HCT116 (cell line): Measurements from ENCODE around the gene SHROOM3. TPM values are rescaled to one million over a fixed set of nuclear protein-coding genes. Genes with fewer than 3 reads are reported as not detected.

Experiments used
- ATAC-seq: fragments of 200-7000 bp; cut with Tn5 transposase; 2 replicates; pipeline ENCODE4 v1.9.1; 2020; ENCODE audit warnings: mild to moderate bottlenecking, moderate library complexity
- BruUV-seq: library from RNA; stranded (reverse); fragments of 400-500 nt; replicated peaks from 2 replicates; lab custom pipeline; 2021; lab: Mats Ljungman, UMichigan
- CTCF ChIA-PET: fragments of 300-600 bp; sonication (Branson Sonifier 250); formaldehyde crosslinking; loops from one replicate; lab custom pipeline; 2021; ENCODE audit warnings: antibody characterized with exemption; lab: Charles Lee
- POLR2A ChIA-PET: fragments of 300-600, 350-600 bp; sonication (Branson Sonifier 250); formaldehyde crosslinking; loops from one replicate; lab custom pipeline; 2021; ENCODE audit warnings: antibody characterized with exemption; lab: Charles Lee
- RAD21 ChIA-PET, 2 experiments: fragments of 300-600 bp; sonication (Branson Sonifier 250); formaldehyde crosslinking; loops; one replicate each; lab custom pipeline; 2023; ENCODE audit warnings: low total read pairs in 2 of 2; ENCODE audit not compliant: uncharacterized antibody in 2 of 2, unreplicated experiment in 2 of 2, low non-redundant PET in 1 of 2; lab: Charles Lee
- DNase-seq: peaks from one replicate; pipeline ENCODE4 v3.0.0-alpha.2; 2010; ENCODE audit warnings: low read depth, low spot score
- H2AFZ ChIP-seq: fragments of 200-600 bp; shearing (Covaris generic), sonication (generic); 2 replicates; pipeline ENCODE4 v1.6.1; 2017; ENCODE audit warnings: low read depth, mixed run types, mixed read lengths, antibody characterized with exemption, low read length; ENCODE audit not compliant: poor library complexity, severe bottlenecking
- H3K27ac ChIP-seq: 2 replicates; pipeline ENCODE4 v1.5.1; 2012; ENCODE audit warnings: low read depth, low read length
- H3K27me3 ChIP-seq: fragments of 200-600 bp; sonication (generic); 2 replicates; pipeline ENCODE4 v1.6.1; 2016; ENCODE audit warnings: mixed run types, low read length, mixed read lengths; ENCODE audit not compliant: insufficient read depth
- H3K36me3 ChIP-seq, 2 experiments: fragments of 200-500 bp in 1 of 2; fragments of 200-600 bp in 1 of 2; sonication (Bioruptor generic) in 1 of 2; sonication (generic) in 1 of 2; 2 replicates each; pipeline versions ENCODE4 v1.5.1 to v1.6.1; 2014 to 2016; ENCODE audit warnings: low read length in 2 of 2, inconsistent platforms in 1 of 2, mixed read lengths in 1 of 2, mixed run types in 1 of 2; ENCODE audit not compliant: insufficient read depth in 2 of 2, control insufficient read depth in 1 of 2
- H3K4me1 ChIP-seq, 2 experiments: fragments of 200-600 bp in 1 of 2; sonication (generic) in 1 of 2; 2 replicates each; pipeline versions ENCODE4 v1.5.1 to v1.6.1; 2012 to 2017; ENCODE audit warnings: low read length in 2 of 2, inconsistent platforms in 1 of 2, mild to moderate bottlenecking in 1 of 2, mixed read lengths in 1 of 2, mixed run types in 1 of 2, moderate library complexity in 1 of 2; ENCODE audit not compliant: insufficient read depth in 2 of 2, control insufficient read depth in 1 of 2
- H3K4me2 ChIP-seq: fragments of 200-600 bp; sonication (generic); 2 replicates; pipeline ENCODE4 v1.6.1; 2017; ENCODE audit warnings: mixed run types, low read length, mixed read lengths
- H3K4me3 ChIP-seq, 2 experiments: fragments of 200-600 bp in 1 of 2; sonication (generic) in 1 of 2; replicated peaks in 1 of 2; 2 replicates each; pipeline ENCODE4 v1.5.1; 2011 to 2016; ENCODE audit warnings: low read length in 2 of 2, control low read depth in 1 of 2, low read depth in 1 of 2, mild to moderate bottlenecking in 1 of 2, mixed read lengths in 1 of 2, mixed run types in 1 of 2
- H3K79me2 ChIP-seq: fragments of 200-600 bp; sonication (generic); 2 replicates; pipeline ENCODE4 v1.6.1; 2017; ENCODE audit warnings: mild to moderate bottlenecking, mixed run types, low read length, moderate library complexity, mixed read lengths; ENCODE audit not compliant: insufficient read depth
- H3K9ac ChIP-seq: fragments of 200-600 bp; sonication (generic); 2 replicates; pipeline ENCODE4 v1.6.1; 2016; ENCODE audit warnings: low read length, mixed read lengths
- H3K9me2 ChIP-seq: fragments of 200-600 bp; sonication (generic), shearing (Covaris generic); 2 replicates; pipeline ENCODE4 v1.6.1; 2017; ENCODE audit warnings: mixed run types, mild to moderate bottlenecking, moderate library complexity; ENCODE audit not compliant: insufficient read depth
- H3K9me3 ChIP-seq, 2 experiments: fragments of 200-500 bp in 1 of 2; fragments of 200-600 bp in 1 of 2; sonication (Bioruptor generic) in 1 of 2; sonication (generic) in 1 of 2; 2 replicates each; pipeline ENCODE4 v1.6.1; 2014 to 2017; ENCODE audit warnings: low read length in 2 of 2, mixed read lengths in 2 of 2, inconsistent platforms in 1 of 2, low read depth in 1 of 2, mild to moderate bottlenecking in 1 of 2, mixed run types in 1 of 2, moderate library complexity in 1 of 2; ENCODE audit not compliant: control insufficient read depth in 1 of 2, insufficient read depth in 1 of 2
- H4K20me1 ChIP-seq: fragments of 200-600 bp; sonication (generic), shearing (Covaris generic); 2 replicates; pipeline ENCODE4 v1.6.1; 2017; ENCODE audit warnings: mixed run types, mild to moderate bottlenecking, moderate library complexity; ENCODE audit not compliant: insufficient read depth
- CEBPB ChIP-seq: IDR thresholded peaks from 2 replicates; pipeline ENCODE4 v1.6.1; 2012; ENCODE audit warnings: low read depth
- ELF1 ChIP-seq: IDR thresholded peaks from 2 replicates; pipeline ENCODE4 v1.6.1; 2012; ENCODE audit warnings: low read depth, borderline replicate concordance
- EZH2 ChIP-seq: fragments of 200-600 bp; sonication (generic); IDR thresholded peaks from 2 replicates; pipeline ENCODE4 v1.6.1; 2017; ENCODE audit warnings: antibody characterized with exemption, mixed run types
- JUND ChIP-seq: IDR thresholded peaks from 2 replicates; pipeline ENCODE4 v1.6.1; 2012
- POLR2A ChIP-seq: IDR thresholded peaks from 2 replicates; pipeline ENCODE4 v1.7.0; 2011; ENCODE audit warnings: borderline replicate concordance; ENCODE audit not compliant: insufficient read depth, insufficient read length; ENCODE audit errors: extremely low read depth
- POLR2AphosphoS5 ChIP-seq: IDR thresholded peaks from 2 replicates; pipeline ENCODE4 v1.6.1; 2011; ENCODE audit warnings: mild to moderate bottlenecking, low read depth, low read length, moderate library complexity
- RAD21 ChIP-seq: IDR thresholded peaks from 2 replicates; pipeline ENCODE4 v1.6.1; 2012; ENCODE audit warnings: low read depth, mild to moderate bottlenecking
- SIN3A ChIP-seq: IDR thresholded peaks from 2 replicates; pipeline ENCODE4 v1.6.1; 2012; ENCODE audit warnings: low read depth
- SRF ChIP-seq: IDR thresholded peaks from 2 replicates; pipeline ENCODE4 v1.6.1; 2012; ENCODE audit warnings: low read depth
- TCF7L2 ChIP-seq: IDR thresholded peaks from 2 replicates; pipeline ENCODE4 v1.7.0; 2011; ENCODE audit warnings: borderline replicate concordance, inconsistent platforms; ENCODE audit not compliant: insufficient read depth, insufficient read length; ENCODE audit errors: extremely low read depth
- YY1 ChIP-seq: IDR thresholded peaks from 2 replicates; pipeline ENCODE4 v1.6.1; 2011; ENCODE audit warnings: low read length, low read depth, moderate library complexity, mild to moderate bottlenecking; ENCODE audit not compliant: insufficient replicate concordance; ENCODE audit errors: extremely low read depth
- ZNF274 ChIP-seq: fragments of 200-500 bp; sonication (Bioruptor generic); IDR thresholded peaks from 2 replicates; pipeline ENCODE4 v1.6.1; 2014; ENCODE audit warnings: mild to moderate bottlenecking, low read depth, low read length, inconsistent platforms
- intact Hi-C: fragments of 100-400 bp; cut with micrococcal nuclease; formaldehyde crosslinking; loops from 2 replicates; pipeline ENCODE4 v1.10.0; 2022
- total RNA-seq: library from RNA; stranded (reverse); gene quantifications from one replicate; pipeline ENCODE4 v1.2.1, GENCODE V29; 2021; ENCODE audit not compliant: unreplicated experiment
- TF ChIP-seq, protein P1 (sequence below), 3 experiments: fragments of 200-600 bp in 1 of 3; sonication (generic) in 1 of 3; IDR thresholded peaks in 2 of 3; conservative IDR thresholded peaks in 1 of 3; 2 replicates each; pipeline ENCODE4 v1.5.1; 2012 to 2017; ENCODE audit warnings: low read depth in 2 of 3, low read length in 2 of 3, antibody characterized with exemption in 1 of 3, borderline replicate concordance in 1 of 3, control low read depth in 1 of 3, mild to moderate bottlenecking in 1 of 3, mixed read lengths in 1 of 3, mixed run types in 1 of 3, moderate library complexity in 1 of 3; ENCODE audit not compliant: insufficient read depth in 1 of 3
- TF ChIP-seq, protein P2 (sequence below): IDR thresholded peaks from 2 replicates; pipeline ENCODE4 v1.6.1; 2011; ENCODE audit warnings: mild to moderate bottlenecking, low read length, moderate library complexity; ENCODE audit not compliant: insufficient replicate concordance; ENCODE audit errors: extremely low read depth
- TF ChIP-seq, protein P3 (sequence below): IDR thresholded peaks from 2 replicates; pipeline ENCODE4 v1.6.1; 2012
- TF ChIP-seq, protein P4 (sequence below): IDR thresholded peaks from 2 replicates; pipeline ENCODE4 v1.6.1; 2012
- TF ChIP-seq, protein P5 (sequence below): IDR thresholded peaks from 2 replicates; pipeline ENCODE4 v1.6.1; 2012; ENCODE audit warnings: low read depth

SHROOM3 gene
- total RNA-seq, 1 experiment from 2014 or later: 22.5 TPM

GRCh38 chr4:76651616-76652015 is 216.6 kb downstream of the SHROOM3 start (continued):
- TF ChIP-seq TCF7L2 (no peak), CEBPB (no peak), POLR2AphosphoS5 (no peak), ELF1 (no peak), POLR2A (no peak), RAD21 (no peak)
- TF ChIP-seq, protein P1, sequence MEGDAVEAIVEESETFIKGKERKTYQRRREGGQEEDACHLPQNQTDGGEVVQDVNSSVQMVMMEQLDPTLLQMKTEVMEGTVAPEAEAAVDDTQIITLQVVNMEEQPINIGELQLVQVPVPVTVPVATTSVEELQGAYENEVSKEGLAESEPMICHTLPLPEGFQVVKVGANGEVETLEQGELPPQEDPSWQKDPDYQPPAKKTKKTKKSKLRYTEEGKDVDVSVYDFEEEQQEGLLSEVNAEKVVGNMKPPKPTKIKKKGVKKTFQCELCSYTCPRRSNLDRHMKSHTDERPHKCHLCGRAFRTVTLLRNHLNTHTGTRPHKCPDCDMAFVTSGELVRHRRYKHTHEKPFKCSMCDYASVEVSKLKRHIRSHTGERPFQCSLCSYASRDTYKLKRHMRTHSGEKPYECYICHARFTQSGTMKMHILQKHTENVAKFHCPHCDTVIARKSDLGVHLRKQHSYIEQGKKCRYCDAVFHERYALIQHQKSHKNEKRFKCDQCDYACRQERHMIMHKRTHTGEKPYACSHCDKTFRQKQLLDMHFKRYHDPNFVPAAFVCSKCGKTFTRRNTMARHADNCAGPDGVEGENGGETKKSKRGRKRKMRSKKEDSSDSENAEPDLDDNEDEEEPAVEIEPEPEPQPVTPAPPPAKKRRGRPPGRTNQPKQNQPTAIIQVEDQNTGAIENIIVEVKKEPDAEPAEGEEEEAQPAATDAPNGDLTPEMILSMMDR (IDR thresholded peaks at IDR 0.05 in 2 of 3, conservative IDR thresholded peaks at IDR 0.05 in 1 of 3; ENCODE audit: borderline replicate concordance in 1 of 3, insufficient read depth in 1 of 3, low read depth in 2 of 3, low read length in 2 of 3): no peak

DNA sequence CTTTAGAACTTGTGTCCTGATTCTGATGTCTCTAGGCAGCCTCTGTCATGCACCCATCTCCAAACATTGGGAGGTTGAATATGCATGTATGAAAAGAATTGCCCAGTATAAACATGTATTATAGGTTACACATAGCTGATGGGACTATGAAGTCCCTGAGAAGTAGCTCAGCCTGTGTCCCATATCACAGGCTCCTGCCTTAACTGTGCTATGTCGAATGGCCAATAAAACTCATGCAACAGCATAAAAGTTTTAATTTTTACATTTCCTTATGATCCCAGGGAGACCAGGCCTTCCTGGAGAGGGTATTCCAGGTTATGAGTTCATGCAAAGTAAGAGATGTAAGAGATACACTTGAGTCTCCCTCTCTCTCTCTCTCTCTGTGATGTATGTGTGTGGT is 217.4 kb downstream of the SHROOM3 start:
- H3K36me3 ChIP-seq: no peaks in the 10 kb centered on the region
- ATAC-seq: no peak
- H3K4me2 ChIP-seq: no peak overlapping the region
- no peaks in the 10 kb centered on the region for H3K79me2 ChIP-seq
- H3K27ac ChIP-seq: no peak overlapping the region
- ChIA-PET RAD21 (no interaction called here), POLR2A (interaction anchor here (1.0 kb wide), 1 partner anchor 13 kb away, joined by 3 read pairs; no protein-coding TSS in a partner anchor), CTCF (no interaction called here)
- H3K9me2 ChIP-seq: no peaks in the 10 kb centered on the region
- no peak overlapping the region for H2AFZ ChIP-seq
- intact Hi-C loops: no loop called here
- H3K27me3 ChIP-seq: no peaks in the 10 kb centered on the region
- no peak for DNase-seq
- peaks cover 11 to 19% of the 10 kb centered on the region in 2 experiments for H3K4me1 ChIP-seq
- no TSS peak for BruUV-seq
- no peak overlapping the region for H3K9ac ChIP-seq
- TF ChIP-seq RAD21 (no peak), ELF1 (no peak), TCF7L2 (no peak), YY1 (no peak), CEBPB (no peak), EZH2 (no peak), POLR2AphosphoS5 (no peak), JUND (no peak), SRF (no peak), SIN3A (no peak), ZNF274 (no peak)
- TF ChIP-seq, protein P2, sequence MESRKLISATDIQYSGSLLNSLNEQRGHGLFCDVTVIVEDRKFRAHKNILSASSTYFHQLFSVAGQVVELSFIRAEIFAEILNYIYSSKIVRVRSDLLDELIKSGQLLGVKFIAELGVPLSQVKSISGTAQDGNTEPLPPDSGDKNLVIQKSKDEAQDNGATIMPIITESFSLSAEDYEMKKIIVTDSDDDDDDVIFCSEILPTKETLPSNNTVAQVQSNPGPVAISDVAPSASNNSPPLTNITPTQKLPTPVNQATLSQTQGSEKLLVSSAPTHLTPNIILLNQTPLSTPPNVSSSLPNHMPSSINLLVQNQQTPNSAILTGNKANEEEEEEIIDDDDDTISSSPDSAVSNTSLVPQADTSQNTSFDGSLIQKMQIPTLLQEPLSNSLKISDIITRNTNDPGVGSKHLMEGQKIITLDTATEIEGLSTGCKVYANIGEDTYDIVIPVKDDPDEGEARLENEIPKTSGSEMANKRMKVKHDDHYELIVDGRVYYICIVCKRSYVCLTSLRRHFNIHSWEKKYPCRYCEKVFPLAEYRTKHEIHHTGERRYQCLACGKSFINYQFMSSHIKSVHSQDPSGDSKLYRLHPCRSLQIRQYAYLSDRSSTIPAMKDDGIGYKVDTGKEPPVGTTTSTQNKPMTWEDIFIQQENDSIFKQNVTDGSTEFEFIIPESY: no peak
- TF ChIP-seq, protein P3, sequence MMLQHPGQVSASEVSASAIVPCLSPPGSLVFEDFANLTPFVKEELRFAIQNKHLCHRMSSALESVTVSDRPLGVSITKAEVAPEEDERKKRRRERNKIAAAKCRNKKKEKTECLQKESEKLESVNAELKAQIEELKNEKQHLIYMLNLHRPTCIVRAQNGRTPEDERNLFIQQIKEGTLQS: no peak
- TF ChIP-seq, protein P4, sequence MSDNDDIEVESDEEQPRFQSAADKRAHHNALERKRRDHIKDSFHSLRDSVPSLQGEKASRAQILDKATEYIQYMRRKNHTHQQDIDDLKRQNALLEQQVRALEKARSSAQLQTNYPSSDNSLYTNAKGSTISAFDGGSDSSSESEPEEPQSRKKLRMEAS: no peak
- TF ChIP-seq, protein P5, sequence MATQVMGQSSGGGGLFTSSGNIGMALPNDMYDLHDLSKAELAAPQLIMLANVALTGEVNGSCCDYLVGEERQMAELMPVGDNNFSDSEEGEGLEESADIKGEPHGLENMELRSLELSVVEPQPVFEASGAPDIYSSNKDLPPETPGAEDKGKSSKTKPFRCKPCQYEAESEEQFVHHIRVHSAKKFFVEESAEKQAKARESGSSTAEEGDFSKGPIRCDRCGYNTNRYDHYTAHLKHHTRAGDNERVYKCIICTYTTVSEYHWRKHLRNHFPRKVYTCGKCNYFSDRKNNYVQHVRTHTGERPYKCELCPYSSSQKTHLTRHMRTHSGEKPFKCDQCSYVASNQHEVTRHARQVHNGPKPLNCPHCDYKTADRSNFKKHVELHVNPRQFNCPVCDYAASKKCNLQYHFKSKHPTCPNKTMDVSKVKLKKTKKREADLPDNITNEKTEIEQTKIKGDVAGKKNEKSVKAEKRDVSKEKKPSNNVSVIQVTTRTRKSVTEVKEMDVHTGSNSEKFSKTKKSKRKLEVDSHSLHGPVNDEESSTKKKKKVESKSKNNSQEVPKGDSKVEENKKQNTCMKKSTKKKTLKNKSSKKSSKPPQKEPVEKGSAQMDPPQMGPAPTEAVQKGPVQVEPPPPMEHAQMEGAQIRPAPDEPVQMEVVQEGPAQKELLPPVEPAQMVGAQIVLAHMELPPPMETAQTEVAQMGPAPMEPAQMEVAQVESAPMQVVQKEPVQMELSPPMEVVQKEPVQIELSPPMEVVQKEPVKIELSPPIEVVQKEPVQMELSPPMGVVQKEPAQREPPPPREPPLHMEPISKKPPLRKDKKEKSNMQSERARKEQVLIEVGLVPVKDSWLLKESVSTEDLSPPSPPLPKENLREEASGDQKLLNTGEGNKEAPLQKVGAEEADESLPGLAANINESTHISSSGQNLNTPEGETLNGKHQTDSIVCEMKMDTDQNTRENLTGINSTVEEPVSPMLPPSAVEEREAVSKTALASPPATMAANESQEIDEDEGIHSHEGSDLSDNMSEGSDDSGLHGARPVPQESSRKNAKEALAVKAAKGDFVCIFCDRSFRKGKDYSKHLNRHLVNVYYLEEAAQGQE: no peak
- no peaks in the 10 kb centered on the region for H4K20me1 ChIP-seq
- no peaks in the 10 kb centered on the region for H3K9me3 ChIP-seq
- H3K4me3 ChIP-seq: no peak overlapping the region
